Measurements from ENCODE around the gene NABP1. TPM values are rescaled to one million over a fixed set of nuclear protein-coding genes. Genes with fewer than 3 reads are reported as not detected.

The NABP1 gene
- total and polyA plus RNA-seq, 10 of the 15 experiments (the other 5 are each of a cell fraction or from before 2014, with no cell fraction given), result 22.9 to 65.7 (median 39.9) TPM

DNA sequence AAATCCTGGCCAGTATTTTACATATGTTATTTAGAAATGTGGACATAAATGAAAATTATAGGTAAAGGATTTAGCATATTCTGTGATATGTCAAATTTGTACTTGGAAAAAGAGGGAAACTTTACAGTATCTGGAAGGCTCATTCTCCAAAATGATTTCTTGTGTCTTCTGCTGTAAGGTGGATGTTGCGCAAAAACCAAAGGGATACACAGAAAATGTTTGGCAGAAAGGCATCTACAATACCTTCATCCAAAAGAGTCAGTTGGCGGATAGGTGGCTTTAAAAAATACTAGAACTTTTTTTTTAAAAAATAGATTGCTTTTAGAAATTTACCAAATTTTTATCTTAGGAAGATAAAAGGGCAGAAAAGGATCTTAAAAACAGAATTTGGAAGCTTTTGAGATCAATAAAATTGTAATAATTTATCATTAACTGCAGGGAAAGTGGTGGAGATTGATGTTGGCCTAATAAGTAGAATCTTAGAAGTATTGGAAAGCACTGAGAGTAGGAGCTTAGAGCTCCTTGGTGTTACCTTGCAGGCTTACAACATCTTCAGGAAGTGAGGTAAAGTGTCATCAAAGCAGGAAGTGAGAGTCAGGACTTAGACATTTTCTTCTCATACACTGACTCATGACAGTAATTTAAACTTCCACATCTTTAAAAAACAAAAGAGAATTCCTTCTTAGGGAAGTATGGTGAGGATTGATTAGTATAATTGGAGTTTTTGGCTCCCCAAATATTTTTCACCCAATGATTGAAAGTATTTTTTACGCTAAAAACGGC is 2.1 kb downstream of the NABP1 start (continued):
- TF ChIP-seq, protein P1, sequence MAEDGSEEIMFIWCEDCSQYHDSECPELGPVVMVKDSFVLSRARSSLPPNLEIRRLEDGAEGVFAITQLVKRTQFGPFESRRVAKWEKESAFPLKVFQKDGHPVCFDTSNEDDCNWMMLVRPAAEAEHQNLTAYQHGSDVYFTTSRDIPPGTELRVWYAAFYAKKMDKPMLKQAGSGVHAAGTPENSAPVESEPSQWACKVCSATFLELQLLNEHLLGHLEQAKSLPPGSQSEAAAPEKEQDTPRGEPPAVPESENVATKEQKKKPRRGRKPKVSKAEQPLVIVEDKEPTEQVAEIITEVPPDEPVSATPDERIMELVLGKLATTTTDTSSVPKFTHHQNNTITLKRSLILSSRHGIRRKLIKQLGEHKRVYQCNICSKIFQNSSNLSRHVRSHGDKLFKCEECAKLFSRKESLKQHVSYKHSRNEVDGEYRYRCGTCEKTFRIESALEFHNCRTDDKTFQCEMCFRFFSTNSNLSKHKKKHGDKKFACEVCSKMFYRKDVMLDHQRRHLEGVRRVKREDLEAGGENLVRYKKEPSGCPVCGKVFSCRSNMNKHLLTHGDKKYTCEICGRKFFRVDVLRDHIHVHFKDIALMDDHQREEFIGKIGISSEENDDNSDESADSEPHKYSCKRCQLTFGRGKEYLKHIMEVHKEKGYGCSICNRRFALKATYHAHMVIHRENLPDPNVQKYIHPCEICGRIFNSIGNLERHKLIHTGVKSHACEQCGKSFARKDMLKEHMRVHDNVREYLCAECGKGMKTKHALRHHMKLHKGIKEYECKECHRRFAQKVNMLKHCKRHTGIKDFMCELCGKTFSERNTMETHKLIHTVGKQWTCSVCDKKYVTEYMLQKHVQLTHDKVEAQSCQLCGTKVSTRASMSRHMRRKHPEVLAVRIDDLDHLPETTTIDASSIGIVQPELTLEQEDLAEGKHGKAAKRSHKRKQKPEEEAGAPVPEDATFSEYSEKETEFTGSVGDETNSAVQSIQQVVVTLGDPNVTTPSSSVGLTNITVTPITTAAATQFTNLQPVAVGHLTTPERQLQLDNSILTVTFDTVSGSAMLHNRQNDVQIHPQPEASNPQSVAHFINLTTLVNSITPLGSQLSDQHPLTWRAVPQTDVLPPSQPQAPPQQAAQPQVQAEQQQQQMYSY (CRISPR knock-in tag; IDR thresholded peaks at IDR 0.05), result no peak
- TF ChIP-seq STAT1 (conservative IDR thresholded peaks at IDR 0.05), result no peak
- no peak for TF ChIP-seq PAX8 (IDR thresholded peaks at IDR 0.05)
- TF ChIP-seq BCL11A (IDR thresholded peaks at IDR 0.05; ENCODE audit: low read depth, low read length), result no peak
- TF ChIP-seq, protein P2, sequence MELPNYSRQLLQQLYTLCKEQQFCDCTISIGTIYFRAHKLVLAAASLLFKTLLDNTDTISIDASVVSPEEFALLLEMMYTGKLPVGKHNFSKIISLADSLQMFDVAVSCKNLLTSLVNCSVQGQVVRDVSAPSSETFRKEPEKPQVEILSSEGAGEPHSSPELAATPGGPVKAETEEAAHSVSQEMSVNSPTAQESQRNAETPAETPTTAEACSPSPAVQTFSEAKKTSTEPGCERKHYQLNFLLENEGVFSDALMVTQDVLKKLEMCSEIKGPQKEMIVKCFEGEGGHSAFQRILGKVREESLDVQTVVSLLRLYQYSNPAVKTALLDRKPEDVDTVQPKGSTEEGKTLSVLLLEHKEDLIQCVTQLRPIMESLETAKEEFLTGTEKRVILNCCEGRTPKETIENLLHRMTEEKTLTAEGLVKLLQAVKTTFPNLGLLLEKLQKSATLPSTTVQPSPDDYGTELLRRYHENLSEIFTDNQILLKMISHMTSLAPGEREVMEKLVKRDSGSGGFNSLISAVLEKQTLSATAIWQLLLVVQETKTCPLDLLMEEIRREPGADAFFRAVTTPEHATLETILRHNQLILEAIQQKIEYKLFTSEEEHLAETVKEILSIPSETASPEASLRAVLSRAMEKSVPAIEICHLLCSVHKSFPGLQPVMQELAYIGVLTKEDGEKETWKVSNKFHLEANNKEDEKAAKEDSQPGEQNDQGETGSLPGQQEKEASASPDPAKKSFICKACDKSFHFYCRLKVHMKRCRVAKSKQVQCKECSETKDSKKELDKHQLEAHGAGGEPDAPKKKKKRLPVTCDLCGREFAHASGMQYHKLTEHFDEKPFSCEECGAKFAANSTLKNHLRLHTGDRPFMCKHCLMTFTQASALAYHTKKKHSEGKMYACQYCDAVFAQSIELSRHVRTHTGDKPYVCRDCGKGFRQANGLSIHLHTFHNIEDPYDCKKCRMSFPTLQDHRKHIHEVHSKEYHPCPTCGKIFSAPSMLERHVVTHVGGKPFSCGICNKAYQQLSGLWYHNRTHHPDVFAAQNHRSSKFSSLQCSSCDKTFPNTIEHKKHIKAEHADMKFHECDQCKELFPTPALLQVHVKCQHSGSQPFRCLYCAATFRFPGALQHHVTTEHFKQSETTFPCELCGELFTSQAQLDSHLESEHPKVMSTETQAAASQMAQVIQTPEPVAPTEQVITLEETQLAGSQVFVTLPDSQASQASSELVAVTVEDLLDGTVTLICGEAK (IDR thresholded peaks at IDR 0.05; ENCODE audit: borderline replicate concordance), result peak; percentile 47; the same call in 1 of the 2 replicates
- TF ChIP-seq, protein P3, sequence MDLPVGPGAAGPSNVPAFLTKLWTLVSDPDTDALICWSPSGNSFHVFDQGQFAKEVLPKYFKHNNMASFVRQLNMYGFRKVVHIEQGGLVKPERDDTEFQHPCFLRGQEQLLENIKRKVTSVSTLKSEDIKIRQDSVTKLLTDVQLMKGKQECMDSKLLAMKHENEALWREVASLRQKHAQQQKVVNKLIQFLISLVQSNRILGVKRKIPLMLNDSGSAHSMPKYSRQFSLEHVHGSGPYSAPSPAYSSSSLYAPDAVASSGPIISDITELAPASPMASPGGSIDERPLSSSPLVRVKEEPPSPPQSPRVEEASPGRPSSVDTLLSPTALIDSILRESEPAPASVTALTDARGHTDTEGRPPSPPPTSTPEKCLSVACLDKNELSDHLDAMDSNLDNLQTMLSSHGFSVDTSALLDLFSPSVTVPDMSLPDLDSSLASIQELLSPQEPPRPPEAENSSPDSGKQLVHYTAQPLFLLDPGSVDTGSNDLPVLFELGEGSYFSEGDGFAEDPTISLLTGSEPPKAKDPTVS (IDR thresholded peaks at IDR 0.05; ENCODE audit: low read depth, low read length), result no peak
- TF ChIP-seq, protein P4, sequence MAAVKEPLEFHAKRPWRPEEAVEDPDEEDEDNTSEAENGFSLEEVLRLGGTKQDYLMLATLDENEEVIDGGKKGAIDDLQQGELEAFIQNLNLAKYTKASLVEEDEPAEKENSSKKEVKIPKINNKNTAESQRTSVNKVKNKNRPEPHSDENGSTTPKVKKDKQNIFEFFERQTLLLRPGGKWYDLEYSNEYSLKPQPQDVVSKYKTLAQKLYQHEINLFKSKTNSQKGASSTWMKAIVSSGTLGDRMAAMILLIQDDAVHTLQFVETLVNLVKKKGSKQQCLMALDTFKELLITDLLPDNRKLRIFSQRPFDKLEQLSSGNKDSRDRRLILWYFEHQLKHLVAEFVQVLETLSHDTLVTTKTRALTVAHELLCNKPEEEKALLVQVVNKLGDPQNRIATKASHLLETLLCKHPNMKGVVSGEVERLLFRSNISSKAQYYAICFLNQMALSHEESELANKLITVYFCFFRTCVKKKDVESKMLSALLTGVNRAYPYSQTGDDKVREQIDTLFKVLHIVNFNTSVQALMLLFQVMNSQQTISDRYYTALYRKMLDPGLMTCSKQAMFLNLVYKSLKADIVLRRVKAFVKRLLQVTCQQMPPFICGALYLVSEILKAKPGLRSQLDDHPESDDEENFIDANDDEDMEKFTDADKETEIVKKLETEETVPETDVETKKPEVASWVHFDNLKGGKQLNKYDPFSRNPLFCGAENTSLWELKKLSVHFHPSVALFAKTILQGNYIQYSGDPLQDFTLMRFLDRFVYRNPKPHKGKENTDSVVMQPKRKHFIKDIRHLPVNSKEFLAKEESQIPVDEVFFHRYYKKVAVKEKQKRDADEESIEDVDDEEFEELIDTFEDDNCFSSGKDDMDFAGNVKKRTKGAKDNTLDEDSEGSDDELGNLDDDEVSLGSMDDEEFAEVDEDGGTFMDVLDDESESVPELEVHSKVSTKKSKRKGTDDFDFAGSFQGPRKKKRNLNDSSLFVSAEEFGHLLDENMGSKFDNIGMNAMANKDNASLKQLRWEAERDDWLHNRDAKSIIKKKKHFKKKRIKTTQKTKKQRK (IDR thresholded peaks at IDR 0.05; ENCODE audit: low read depth, low read length), result no peak
- TF ChIP-seq, protein P5, sequence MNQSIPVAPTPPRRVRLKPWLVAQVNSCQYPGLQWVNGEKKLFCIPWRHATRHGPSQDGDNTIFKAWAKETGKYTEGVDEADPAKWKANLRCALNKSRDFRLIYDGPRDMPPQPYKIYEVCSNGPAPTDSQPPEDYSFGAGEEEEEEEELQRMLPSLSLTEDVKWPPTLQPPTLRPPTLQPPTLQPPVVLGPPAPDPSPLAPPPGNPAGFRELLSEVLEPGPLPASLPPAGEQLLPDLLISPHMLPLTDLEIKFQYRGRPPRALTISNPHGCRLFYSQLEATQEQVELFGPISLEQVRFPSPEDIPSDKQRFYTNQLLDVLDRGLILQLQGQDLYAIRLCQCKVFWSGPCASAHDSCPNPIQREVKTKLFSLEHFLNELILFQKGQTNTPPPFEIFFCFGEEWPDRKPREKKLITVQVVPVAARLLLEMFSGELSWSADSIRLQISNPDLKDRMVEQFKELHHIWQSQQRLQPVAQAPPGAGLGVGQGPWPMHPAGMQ (IDR thresholded peaks at IDR 0.05; ENCODE audit: borderline replicate concordance), result no peak
- no peak for TF ChIP-seq TCF3 (IDR thresholded peaks at IDR 0.05; ENCODE audit: borderline replicate concordance, insufficient read depth, low read depth, low read length)
- no peak for TF ChIP-seq SP1 (IDR thresholded peaks at IDR 0.05; ENCODE audit: low read depth, low read length)
- TF ChIP-seq, protein P6, sequence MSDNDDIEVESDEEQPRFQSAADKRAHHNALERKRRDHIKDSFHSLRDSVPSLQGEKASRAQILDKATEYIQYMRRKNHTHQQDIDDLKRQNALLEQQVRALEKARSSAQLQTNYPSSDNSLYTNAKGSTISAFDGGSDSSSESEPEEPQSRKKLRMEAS (IDR thresholded peaks at IDR 0.05; ENCODE audit: low read depth, low read length), result no peak
- TF ChIP-seq CHD4 (IDR thresholded peaks at IDR 0.05), result no peak
